ENCODE data around the gene MYT1. TPM values are rescaled to one million over a fixed set of nuclear protein-coding genes. Genes with fewer than 3 reads are reported as not detected.
A peak's percentile ranks its signal among the peaks of the same experiment; 100 is the strongest.
"Not testable (repeated sequence)": the region's sequence is repeated elsewhere in the genome, so short reads cannot be mapped to it uniquely, and the experiment has no call there.

The MYT1 gene
- total RNA-seq, 2 donors from 2014 or later, result 0.15 TPM; not detected in 1

- Histone ChIP-seq H3K9me3 (no peaks in the 10 kb centered on the region), H3K4me1 (peaks cover 0 to 8% of the 10 kb centered on the region in 2 donors), H3K27ac (no peak overlapping the region), H3K4me3 (peak overlapping the region in 1 of 2 donors; percentile 24), H3K27me3 (no peaks in the 10 kb centered on the region), H3K36me3 (no peaks in the 10 kb centered on the region)
- no peak for TF ChIP-seq CTCF (IDR thresholded peaks at IDR 0.05)
- no peak for DNase-seq (ENCODE audit: low spot score)
Observed at GRCh38 chr20:64119681-64120341, 44.4 kb upstream of the MYT1 start.

DNA sequence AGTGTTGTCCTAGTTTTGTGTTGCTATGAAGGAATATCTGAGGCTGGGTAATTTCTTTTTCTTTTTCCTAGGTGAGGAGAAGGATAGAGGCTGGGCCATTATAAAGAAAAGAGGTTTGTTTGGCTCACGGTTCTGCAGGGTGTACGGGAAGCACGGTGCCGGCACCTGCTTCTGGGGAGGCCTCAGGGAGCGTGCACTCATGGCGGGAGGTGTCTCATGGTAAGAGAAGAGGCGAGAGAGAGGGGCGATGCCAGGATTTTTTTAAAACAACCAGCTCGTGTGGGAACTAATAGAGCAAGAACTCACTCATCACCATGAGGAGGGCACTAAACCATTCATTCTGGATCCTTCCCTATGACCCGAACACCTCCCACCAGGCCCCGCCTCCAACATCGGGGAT, 42.7 kb upstream of the MYT1 start:
- Histone ChIP-seq H3K36me3 (no peaks in the 10 kb centered on the region), H3K27ac (no peak overlapping the region), H3K4me3 (no peak overlapping the region), H3K9me3 (no peaks in the 10 kb centered on the region), H3K4me1 (peaks cover 0 to 8% of the 10 kb centered on the region in 2 donors), H3K27me3 (no peaks in the 10 kb centered on the region)
- no peak for DNase-seq (ENCODE audit: low spot score)
- TF ChIP-seq CTCF (IDR thresholded peaks at IDR 0.05), result no peak

GRCh38 chr20:64122927-64123326, 41.3 kb upstream of the MYT1 start:
- H3K9me3 ChIP-seq; DNase-seq (ENCODE audit: low spot score): not testable (repeated sequence)

DNA sequence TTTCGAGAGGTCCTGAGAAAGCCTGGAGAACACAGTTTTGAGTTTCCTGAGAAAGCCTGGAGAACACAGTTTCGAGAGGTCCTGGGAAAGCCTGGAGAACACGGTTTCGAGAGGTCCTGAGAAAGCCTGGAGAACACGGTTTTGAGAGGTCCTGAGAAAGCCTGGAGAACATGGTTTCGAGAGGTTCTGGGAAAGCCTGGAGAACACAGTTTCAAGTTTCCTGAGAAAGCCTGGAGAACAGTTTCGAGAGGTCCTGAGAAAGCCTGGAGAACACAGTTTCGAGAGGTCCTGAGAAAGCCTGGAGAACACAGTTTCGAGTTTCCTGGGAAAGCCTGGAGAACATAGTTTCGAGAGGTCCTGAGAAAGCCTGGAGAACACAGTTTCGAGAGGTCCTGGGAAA, 40.7 kb upstream of the MYT1 start:
- not testable (repeated sequence) for DNase-seq (ENCODE audit: low spot score)

More at GRCh38 chr20:64122927-64123326, 41.3 kb upstream of the MYT1 start:
- not testable (repeated sequence) for H3K4me3 ChIP-seq, H3K36me3 ChIP-seq, H3K4me1 ChIP-seq, H3K27me3 ChIP-seq, H3K27ac ChIP-seq

DNA sequence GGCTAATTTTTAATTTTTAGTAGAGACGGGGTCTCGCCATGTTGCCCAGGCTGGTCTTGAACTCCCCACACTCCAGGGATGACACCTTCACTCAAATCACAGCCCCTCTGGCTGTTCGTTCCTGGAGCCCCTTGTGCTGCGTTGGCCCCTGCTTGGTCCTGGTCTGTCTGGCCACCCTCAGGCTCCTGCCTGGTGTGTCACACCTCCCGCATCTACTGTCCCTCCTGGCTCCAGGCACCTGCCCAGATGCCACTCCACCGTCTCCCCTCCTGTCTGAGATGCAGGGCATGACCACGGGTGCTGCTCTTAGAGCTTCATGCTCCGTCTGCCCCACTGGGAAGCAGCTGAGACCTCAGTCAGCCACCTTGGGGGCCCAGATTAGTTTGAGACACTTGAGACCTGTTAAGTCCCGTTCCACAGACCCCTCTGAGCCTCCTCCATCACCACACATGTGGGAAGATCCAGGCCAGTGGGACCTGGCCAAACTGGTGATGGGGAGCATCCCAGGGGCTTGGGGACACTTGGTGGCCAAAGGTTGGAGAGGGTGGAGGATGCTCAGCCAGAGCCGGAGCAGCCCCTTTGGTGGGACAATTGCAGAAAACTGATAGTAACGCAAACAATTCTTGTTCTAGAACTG, 35.0 kb upstream of the MYT1 start:
- H3K4me1 ChIP-seq, result no peaks in the 10 kb centered on the region
- no peaks in the 10 kb centered on the region for H3K9me3 ChIP-seq
- no peak for TF ChIP-seq CTCF (IDR thresholded peaks at IDR 0.05)
- H3K27ac ChIP-seq, result no peak overlapping the region
- H3K36me3 ChIP-seq, result no peaks in the 10 kb centered on the region
- H3K4me3 ChIP-seq, result no peak overlapping the region
- H3K27me3 ChIP-seq, result no peaks in the 10 kb centered on the region
- DNase-seq (ENCODE audit: low spot score), result no peak

More for the DNA sequence above, 40.7 kb upstream of the MYT1 start:
- not testable (repeated sequence) for H3K9me3 ChIP-seq, H3K4me1 ChIP-seq, H3K4me3 ChIP-seq, H3K36me3 ChIP-seq, H3K27me3 ChIP-seq, H3K27ac ChIP-seq

- TF ChIP-seq CTCF (IDR thresholded peaks at IDR 0.05), result no peak
- no peaks in the 10 kb centered on the region for H3K9me3 ChIP-seq
- no peaks in the 10 kb centered on the region for H3K27me3 ChIP-seq
- H3K4me3 ChIP-seq, result no peak overlapping the region
- H3K27ac ChIP-seq, result no peak overlapping the region
- no peaks in the 10 kb centered on the region for H3K36me3 ChIP-seq
- H3K4me1 ChIP-seq, result no peaks in the 10 kb centered on the region
- no peak for DNase-seq (ENCODE audit: low spot score)
Observed at GRCh38 chr20:64130271-64130670, 34.0 kb upstream of the MYT1 start.

- TF ChIP-seq CTCF (IDR thresholded peaks at IDR 0.05), result no peak
- DNase-seq (ENCODE audit: low spot score), result no peak
- H3K4me3 ChIP-seq, result no peak overlapping the region
Observed at GRCh38 chr20:64130876-64131275, 33.4 kb upstream of the MYT1 start.

More at GRCh38 chr20:64130876-64131275, 33.4 kb upstream of the MYT1 start:
- H3K9me3 ChIP-seq, result no peaks in the 10 kb centered on the region
- H3K27me3 ChIP-seq, result no peaks in the 10 kb centered on the region
- no peaks in the 10 kb centered on the region for H3K36me3 ChIP-seq
- no peak overlapping the region for H3K27ac ChIP-seq
- H3K4me1 ChIP-seq, result no peaks in the 10 kb centered on the region

All from right atrium auricular region (tissue), 2 donors.